ENCODE results near the gene GPRC5D.

The GPRC5D gene

DNA sequence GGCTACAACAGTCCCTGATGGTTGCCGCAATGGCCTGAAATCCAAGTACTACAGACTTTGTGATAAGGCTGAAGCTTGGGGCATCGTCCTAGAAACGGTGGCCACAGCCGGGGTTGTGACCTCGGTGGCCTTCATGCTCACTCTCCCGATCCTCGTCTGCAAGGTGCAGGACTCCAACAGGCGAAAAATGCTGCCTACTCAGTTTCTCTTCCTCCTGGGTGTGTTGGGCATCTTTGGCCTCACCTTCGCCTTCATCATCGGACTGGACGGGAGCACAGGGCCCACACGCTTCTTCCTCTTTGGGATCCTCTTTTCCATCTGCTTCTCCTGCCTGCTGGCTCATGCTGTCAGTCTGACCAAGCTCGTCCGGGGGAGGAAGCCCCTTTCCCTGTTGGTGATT is 43.7 kb downstream of the GPRC5D start:
- no peak for DNase-seq (ENCODE audit: low spot score)

DNA sequence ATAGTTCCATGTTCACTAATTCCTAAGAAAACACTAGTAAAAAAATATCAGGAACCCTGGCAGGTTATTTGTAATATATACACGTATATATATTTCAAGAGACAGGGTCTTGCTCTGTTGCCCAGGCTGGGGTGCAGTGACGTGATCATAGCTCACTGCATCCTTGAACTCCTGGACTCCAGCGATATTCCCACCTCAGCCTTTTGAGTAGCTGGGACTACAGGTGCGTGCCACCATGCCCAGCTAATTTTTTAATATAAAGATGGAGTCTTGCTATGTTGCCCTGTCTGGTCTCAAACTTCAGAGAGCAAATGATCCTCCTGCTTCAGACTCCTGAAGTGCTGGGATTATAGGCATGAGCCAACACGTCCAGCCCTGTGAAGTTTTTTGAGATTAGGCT is 44.4 kb downstream of the GPRC5D start:
- no peak for DNase-seq (ENCODE audit: low spot score)

DNA sequence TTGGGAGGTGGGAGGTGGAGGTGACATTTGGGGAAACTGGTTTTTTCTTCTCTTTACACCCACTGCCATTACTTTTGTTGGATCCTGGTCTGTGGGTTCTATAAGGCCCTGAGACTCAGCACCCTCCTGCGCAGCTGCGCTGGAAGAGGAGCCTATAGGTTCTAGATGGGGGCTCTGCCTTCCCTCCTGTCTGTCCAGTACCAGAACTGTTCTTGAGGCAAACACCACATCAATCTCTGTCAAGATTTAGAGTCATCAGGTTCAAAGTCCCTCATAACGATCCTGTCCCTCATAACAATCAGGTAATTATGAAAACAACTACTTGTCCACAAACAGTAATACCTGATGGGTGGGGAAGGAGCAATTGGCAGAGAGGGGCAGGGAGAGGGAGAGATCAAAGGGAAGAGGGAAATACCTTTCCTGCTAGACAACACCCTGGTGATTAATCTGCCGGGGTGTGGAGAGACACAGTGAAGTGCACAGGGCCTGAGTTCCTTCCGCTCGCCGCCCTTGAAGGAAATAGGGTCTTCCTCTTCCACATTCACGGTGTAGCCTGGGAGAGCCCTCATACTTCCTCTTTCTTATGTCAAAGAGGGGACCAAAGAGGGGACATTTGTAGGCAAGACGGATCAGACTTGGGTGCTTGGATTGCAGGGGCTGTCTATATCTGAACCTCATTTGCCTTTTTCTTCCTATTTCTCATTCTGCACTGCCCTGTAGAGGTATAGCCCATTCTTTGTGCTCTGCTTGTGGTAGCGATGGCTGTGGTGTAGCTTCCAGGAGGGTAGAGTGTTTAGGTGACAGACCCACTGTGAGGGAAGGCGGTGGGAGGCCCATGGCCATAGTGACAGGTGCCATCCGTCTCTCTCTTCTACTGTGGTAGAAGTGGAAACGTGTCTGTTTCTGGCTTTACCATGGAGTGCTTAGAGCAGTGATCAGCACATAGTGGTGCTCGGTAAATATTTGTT is 48.0 kb downstream of the GPRC5D start:
- DNase-seq (ENCODE audit: low spot score), result no peak

DNA sequence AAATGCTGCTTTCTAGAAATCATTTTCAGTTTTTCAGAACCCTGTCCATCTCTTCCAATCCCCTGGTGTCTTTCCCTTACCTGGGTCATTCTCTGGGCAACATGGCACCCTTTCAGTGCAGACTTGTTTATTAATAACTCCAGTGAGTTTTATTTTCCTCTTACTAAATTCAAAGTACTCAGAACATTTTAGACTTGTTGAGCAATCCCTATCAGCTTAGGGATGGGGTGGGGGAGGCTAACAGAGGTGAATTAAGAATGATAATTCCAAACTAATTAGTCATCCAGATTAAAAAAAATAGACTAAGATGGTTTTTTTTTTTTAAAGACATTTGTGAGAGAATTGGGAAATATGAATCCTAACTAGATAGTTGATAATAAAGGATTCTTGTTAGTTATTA is 49.9 kb downstream of the GPRC5D start:
- DNase-seq (ENCODE audit: low spot score), result no peak

DNA sequence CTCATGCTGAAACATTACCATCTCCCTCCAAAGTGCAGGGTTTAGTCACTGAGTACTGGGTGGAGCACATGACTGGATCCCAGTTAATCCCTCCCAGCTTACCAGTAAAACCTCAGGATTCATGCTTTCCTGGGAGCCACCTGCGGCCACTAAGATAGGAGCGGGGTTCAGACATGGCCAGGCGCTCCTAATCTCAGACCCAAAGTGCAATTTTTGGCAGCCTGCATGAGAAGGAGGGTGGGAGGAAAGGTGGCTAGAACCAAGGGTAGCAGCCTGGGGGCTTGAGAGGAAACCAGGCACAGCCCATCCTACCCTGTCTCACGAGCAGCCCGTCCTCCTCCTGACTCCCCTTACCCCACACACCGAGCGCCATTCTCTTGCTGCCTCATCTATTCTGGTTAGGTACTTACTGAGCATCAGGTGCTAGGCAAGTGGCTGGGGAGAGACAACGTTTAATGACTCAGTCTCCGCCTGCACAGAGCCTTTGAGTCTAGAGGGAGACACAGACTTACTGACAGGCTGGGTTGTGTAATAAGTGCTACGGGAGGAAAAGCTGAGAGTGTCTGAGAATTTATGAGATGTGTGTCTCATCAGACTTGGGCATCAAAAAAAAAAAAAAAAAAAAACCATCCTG is 50.7 kb downstream of the GPRC5D start:
- DNase-seq (ENCODE audit: low spot score), result no peak

DNA sequence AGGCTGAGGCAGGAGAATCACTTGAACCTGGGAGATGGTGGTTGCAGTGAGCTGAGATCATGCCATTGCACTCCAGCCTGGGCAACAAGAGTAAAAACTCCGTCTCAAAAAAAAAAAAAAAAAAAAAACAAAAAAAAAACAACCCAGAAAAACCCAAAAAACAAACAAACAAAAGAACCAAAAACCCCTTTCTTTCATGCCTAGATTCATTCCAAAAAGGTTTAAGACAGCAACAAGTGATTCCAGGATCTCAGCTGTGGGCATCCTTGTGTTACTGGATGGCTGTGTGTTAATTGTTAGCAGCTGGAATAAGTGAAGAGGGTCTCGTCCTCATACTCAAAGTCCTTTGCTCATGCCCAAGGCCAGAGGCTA is 51.2 kb downstream of the GPRC5D start:
- DNase-seq (ENCODE audit: low spot score), result no peak

DNA sequence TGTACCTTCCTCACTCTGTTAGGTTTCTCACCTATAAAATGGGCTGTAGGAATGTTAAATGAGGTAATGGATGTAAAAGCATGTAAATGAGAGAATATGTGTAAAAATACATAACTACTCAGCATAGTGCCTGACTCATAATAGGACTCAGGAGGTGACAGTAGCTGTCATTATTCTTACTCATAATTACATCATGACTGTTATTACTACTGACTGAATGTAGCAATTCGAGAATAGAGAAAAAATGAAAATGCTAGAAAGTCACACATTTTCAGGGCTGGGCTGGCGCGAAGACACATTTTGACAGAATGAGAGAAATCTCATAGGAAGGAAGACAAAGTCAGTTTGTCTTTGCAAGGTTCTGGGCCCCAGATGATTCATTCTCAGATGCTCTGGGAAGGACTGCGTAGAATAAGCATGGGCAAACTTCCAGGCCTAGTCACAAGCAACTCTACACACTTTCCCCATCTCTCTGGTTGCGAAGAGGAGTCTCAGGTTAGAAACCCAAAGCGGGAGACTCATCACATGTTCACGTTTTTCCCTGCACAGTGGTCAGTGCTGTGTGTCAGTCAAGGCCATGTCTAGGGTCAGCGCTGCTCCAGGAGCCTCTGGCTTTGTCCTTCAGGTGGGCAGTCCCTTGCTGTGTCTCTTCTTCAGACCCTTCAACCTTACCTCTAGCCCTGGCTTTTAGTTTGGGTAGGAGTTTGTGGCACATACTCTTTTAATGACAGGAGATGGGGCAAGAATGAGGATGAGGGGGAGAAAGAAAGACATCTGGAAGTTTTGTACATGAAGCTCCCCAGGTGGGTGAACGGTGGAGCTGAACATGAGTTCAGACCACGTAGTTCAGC is 52.2 kb downstream of the GPRC5D start:
- DNase-seq (ENCODE audit: low spot score), result no peak

DNA sequence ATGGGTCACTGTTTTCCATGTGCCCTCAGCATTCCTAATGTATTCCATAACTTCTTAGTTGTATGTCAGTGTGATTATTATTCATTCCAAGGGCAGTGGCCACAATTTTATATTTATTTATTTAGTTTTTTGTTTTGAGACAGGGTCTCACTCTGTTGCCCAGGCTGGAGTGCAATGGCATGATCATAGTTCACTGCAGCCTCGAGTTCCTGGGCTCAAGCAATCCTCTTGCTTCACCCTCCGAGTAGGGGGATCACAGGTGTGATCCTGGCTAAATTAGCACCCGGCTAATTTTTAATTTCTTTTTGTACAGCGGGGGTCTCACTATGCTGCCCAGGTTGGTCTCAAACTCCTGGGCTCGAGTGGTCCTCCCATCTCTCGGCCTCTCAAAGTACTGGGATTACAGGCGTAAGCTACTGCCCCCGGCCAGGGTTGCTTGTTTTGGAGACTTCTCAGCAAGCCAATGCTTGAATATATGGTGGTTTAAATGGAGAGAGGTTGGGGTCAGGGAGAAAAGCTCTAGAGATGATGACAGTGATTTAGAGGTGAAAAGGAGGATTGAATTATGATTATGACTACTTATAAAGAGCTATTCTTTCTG is 53.0 kb downstream of the GPRC5D start:
- DNase-seq (ENCODE audit: low spot score), result no peak

DNA sequence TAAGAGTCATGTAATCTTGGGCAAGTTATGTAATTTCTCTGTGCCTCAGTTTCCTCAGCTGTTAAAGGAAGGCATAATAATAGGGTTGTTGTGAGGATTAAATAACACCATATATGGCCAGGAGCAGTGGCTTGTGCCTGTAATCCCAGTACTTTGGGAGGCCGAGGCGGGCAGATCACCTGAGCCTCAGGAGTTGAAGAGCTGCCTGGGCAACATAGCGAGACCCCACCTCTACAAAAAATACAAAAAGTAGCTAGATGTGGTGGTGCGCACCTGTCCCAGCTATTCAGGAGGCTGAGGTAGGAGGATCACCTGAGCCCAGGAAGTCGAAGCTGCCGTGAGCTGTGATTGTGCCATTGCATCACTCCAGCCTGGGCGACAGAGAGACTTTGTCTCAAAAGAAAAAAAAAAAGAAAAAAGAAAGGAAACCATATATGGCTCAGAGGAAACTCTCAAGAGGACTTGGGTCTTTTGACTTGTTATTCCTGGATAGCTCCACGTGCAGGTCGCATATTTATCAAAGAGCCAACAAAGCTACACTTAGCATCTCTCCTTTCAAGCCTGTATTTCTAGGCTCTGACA is 53.7 kb downstream of the GPRC5D start:
- DNase-seq (ENCODE audit: low spot score), result no peak

DNA sequence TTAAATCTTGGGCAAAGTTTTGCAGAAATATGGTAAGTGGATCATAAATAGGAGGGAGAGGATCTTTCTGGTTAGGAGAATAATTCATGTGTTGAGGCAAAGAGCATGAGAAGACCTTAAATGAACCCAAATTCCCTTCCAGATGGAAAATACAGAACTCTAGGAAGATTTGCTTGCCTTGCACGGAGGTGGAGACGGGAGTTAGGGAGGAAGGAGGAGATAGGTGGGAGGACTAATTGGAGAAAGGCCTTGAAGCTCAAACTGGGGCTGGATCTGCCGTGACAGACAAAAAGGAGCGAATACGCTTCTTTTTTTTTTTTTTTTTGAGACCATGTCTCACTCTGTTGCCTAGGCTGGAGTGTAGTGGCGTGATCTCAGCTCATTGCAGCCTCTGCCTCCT is 54.7 kb downstream of the GPRC5D start:
- DNase-seq (ENCODE audit: low spot score), result no peak

DNA sequence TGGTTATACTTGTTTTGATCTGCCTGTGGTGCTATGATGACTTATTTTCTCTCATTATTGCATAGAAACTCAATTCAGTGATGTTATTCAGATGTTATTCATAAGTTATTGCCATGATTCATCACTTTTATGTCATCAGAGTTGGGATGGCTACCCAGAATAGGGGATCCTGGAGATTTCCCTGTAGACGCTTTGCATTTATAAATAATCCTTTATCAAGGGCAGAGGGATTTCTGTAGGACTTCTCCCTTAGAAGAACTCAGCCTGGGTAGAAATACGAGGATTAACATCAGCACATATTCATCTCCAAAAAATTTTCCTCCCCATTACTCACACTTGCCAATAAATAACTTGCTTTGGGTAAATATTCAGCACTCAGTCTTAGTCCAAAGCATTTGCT is 55.7 kb downstream of the GPRC5D start:
- DNase-seq (ENCODE audit: low spot score), result no peak

DNA sequence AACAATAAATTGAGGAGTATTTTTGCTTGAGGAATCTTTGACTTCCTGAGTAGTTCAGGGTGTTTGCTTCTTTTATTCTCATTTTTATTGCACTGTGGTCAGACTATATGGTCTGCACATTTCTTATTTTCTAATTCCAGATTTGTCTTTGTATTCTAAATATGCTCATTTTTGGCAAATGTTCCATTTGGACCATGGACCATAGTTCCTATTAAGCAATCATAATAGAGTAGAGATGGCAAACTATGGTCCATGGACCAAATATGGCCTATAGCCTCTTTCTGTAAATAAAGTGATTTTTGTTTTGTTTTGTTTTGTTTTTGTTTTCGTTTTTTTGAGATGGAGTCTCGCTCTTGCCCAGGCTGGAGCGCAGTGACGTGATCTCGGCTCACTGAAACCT is 58.5 kb downstream of the GPRC5D start:
- no peak for DNase-seq (ENCODE audit: low spot score)

DNA sequence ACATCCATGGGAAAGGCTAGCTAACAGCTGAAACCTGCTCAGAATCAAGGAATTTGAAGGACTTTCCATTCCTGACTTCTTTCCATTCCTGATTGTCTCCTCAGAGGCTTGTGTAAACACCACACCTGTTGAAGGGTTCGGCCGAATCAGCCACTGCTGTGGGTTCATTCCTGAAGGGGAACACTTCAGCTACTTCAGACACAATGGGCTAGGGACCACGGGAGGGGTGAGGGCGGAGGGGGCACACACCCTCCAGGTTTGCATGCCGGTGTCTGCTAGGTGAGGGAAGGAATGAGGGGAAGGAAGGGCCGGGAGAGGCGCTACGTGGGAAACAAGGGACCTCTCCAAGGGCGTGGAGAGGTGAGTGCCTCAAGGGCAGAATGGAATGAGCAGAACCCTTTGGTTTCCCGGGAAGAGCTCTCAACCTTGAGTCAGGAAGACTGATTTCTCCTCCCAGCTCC is 59.3 kb downstream of the GPRC5D start:
- no peak for DNase-seq (ENCODE audit: low spot score)

DNA sequence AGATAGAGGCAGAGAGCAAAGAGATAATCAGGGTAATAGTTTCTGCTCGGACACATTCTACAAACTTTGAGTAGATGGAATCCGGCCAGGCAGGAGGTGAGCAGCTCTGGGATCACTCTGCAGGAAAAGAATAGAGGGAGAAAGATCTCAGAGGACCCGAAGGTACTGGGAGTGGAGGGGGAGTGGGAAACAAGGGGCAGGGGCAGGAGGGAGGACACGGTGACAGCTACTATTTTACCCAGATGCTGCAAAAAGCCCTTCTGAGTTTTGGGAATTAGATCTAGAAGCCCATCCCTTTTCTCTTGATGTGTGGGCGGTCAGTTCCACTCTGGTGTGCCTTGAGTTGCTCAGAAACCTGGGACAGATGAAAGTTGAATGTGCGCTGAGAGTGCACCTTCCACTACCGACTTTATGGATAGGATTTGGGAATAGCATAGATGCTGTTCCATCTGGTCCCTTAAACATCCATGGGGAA is 60.1 kb downstream of the GPRC5D start:
- DNase-seq (ENCODE audit: low spot score), result no peak

DNA sequence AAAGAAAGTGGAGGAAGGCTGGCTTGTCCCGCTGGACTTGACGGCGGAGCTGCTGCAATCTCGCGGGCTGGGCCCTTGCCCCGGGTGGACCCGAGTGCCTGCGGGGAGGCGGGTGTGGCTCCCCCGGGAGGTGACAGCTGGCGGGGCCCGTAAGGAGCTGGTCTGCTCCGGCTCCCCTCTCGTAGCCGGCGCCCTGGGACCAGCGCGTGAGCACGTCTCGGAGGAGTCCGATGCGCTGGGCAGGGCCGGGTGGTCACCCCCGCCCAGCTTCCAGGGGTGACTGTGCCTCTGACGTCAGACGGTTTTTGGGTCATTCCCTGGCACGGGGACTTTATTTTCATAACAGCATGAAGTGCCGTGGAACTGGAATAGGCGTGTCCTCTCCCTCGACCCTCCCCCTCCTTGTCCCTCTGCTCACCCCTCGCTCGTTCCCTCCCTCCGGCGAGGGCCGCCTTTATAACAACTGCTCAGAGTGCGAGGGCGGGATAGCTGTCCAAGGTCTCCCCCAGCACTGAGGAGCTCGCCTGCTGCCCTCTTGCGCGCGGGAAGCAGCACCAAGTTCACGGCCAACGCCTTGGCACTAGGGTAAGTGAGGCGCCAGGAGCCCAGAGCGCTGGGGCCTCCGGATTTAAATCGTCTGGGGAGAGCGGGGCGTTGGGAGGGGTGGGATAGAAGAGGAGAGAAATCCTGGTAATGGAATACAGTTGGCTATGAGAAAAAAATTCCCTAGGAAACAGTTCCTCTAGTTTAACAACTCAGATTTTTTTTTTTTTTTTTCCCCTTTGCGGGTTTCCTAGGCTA is 60.7 kb downstream of the GPRC5D start, which contains the start of gene GPRC5A:
Gene GPRC5A (plus strand): TSS at position 483 of the 801 bp plus-strand sequence. CDS start 16,688 bp downstream, outside the sequence.
- peak; percentile 69 for DNase-seq (ENCODE audit: low spot score)
